CD14-positive monocyte (primary cell): ENCODE data around the gene DUOX2. TPM values are rescaled to one million over a fixed set of nuclear protein-coding genes. Genes with fewer than 3 reads are reported as not detected.

Source experiments
- DNase-seq, 3 donors: peaks; one replicate each; pipeline ENCODE4 v3.0.0-alpha.2; 2011 to 2022
- H2AFZ ChIP-seq: 2 replicates; pipeline ENCODE4 v1.6.0; 2012; ENCODE audit warnings: mild to moderate bottlenecking, low read depth, low read length, inconsistent platforms; ENCODE audit not compliant: insufficient read depth, poor library complexity, severe bottlenecking
- H3K27ac ChIP-seq, 2 donors: 1 replicate in 1 of 2; 2 replicates in 1 of 2; pipeline ENCODE4 v1.5.1; 2012 to 2013; ENCODE audit warnings: low read length in 2 of 2, control low read depth in 1 of 2, inconsistent platforms in 1 of 2, low read depth in 1 of 2, mild to moderate bottlenecking in 1 of 2
- H3K27me3 ChIP-seq, 2 donors: one replicate each; pipeline versions ENCODE4 v1.6.0 to v1.6.1; 2011 to 2013; ENCODE audit warnings: low read length in 2 of 2; ENCODE audit not compliant: control insufficient read depth in 2 of 2, insufficient read depth in 2 of 2
- H3K36me3 ChIP-seq, 2 donors: replicated peaks in 1 of 2; 1 replicate in 1 of 2; 2 replicates in 1 of 2; pipeline versions ENCODE4 v1.5.1 to v1.6.1; 2012 to 2013; ENCODE audit warnings: low read length in 2 of 2, control low read depth in 1 of 2, inconsistent platforms in 1 of 2, mild to moderate bottlenecking in 1 of 2; ENCODE audit not compliant: insufficient read depth in 2 of 2, control insufficient read depth in 1 of 2
- H3K4me1 ChIP-seq, 2 donors: 1 replicate in 1 of 2; 2 replicates in 1 of 2; pipeline versions ENCODE4 v1.5.1 to v1.6.1; 2012 to 2013; ENCODE audit warnings: low read length in 2 of 2, control low read depth in 1 of 2, inconsistent platforms in 1 of 2, mild to moderate bottlenecking in 1 of 2, moderate library complexity in 1 of 2; ENCODE audit not compliant: insufficient read depth in 2 of 2, control insufficient read depth in 1 of 2
- H3K4me2 ChIP-seq: replicated peaks from 2 replicates; pipeline ENCODE3; 2012; ENCODE audit warnings: low read length, moderate library complexity, mild to moderate bottlenecking; ENCODE audit not compliant: poor library complexity, severe bottlenecking; ENCODE audit errors: extremely low read depth
- H3K4me3 ChIP-seq, 3 experiments: fragments of 200-600 bp in 1 of 3; sonication (generic) in 1 of 3; replicated peaks in 1 of 3; 1 replicate in 2 of 3; 2 replicates in 1 of 3; pipeline ENCODE4 v1.5.1; 2011 to 2013; ENCODE audit warnings: low read length in 3 of 3, mild to moderate bottlenecking in 3 of 3, control low read depth in 2 of 3, low read depth in 2 of 3, inconsistent platforms in 1 of 3, moderate library complexity in 1 of 3
- H3K79me2 ChIP-seq: 2 replicates; pipeline ENCODE4 v1.6.0; 2012; ENCODE audit warnings: mild to moderate bottlenecking, control low read depth, inconsistent platforms, low read length, moderate library complexity; ENCODE audit not compliant: insufficient read depth
- H3K9ac ChIP-seq: 2 replicates; pipeline ENCODE4 v1.6.0; 2017; ENCODE audit warnings: low read length, mild to moderate bottlenecking; ENCODE audit not compliant: insufficient read depth, poor library complexity, severe bottlenecking
- H3K9me3 ChIP-seq, 2 donors: replicated peaks in 1 of 2; 1 replicate in 1 of 2; 2 replicates in 1 of 2; pipeline versions ENCODE4 v1.5.1 to v1.6.1; 2012 to 2013; ENCODE audit warnings: low read length in 2 of 2, control low read depth in 1 of 2; ENCODE audit not compliant: control insufficient read depth in 1 of 2, insufficient read depth in 1 of 2
- H4K20me1 ChIP-seq: 2 replicates; pipeline ENCODE4 v1.6.0; 2012; ENCODE audit warnings: mild to moderate bottlenecking, low read length, control low read depth, moderate library complexity; ENCODE audit not compliant: insufficient read depth
- H3K27ac Mint-ChIP-seq, 7 donors: one replicate each; pipeline ENCODE4 v1.8.0; 2020; ENCODE audit warnings: mild to moderate bottlenecking in 7 of 7, mixed read lengths in 7 of 7, moderate library complexity in 6 of 7, inconsistent platforms in 2 of 7
- H3K27me3 Mint-ChIP-seq, 3 donors: one replicate each; pipeline ENCODE4 v1.8.0; 2021 to 2022; ENCODE audit warnings: low read depth in 3 of 3, mild to moderate bottlenecking in 3 of 3, mixed read lengths in 3 of 3, moderate library complexity in 3 of 3, inconsistent platforms in 1 of 3
- H3K36me3 Mint-ChIP-seq, 2 donors: one replicate each; pipeline ENCODE4 v1.8.0; 2020; ENCODE audit warnings: mixed read lengths in 2 of 2, inconsistent platforms in 1 of 2, mild to moderate bottlenecking in 1 of 2
- H3K4me1 Mint-ChIP-seq: one replicate; pipeline ENCODE4 v1.8.0; 2020; ENCODE audit warnings: mild to moderate bottlenecking, mixed read lengths
- H3K4me3 Mint-ChIP-seq, 2 donors: one replicate each; pipeline ENCODE4 v1.8.0; 2020; ENCODE audit warnings: mild to moderate bottlenecking in 2 of 2, mixed read lengths in 2 of 2, moderate library complexity in 1 of 2
- H3K9me3 Mint-ChIP-seq, 7 donors: one replicate each; pipeline ENCODE4 v1.8.0; 2020 to 2022; ENCODE audit warnings: mixed read lengths in 7 of 7, mild to moderate bottlenecking in 6 of 7, moderate library complexity in 6 of 7, inconsistent platforms in 2 of 7
- CTCF ChIP-seq: fragments of 200-600 bp; IDR thresholded peaks from one replicate; pipeline ENCODE4 v1.8.0; 2022; ENCODE audit warnings: antibody characterized with exemption, mild to moderate bottlenecking
- WGBS: methylation state at CpG from one replicate; pipeline ENCODE4 v1.1.5; 2013; ENCODE audit warnings: missing lambda C conversion rate; ENCODE audit not compliant: insufficient coverage; 5-methylcytosine and 5-hydroxymethylcytosine counted together
- intact Hi-C, 2 donors: fragments of 100-400 bp; cut with micrococcal nuclease; formaldehyde crosslinking; loops; one replicate each; pipeline versions ENCODE4 v1.15.0 to v1.15.1; 2023
- polyA plus RNA-seq, 3 donors: library from polyadenylated mRNA; depleted of rRNA in 1 of 3; unstranded in 2 of 3; stranded (reverse) in 1 of 3; fragments of 300-500 nt in 2 of 3; fragments of >200 nt in 1 of 3; fragmentation: Illumina TruSeq in 2 of 3; gene quantifications; 1 replicate in 2 of 3; 2 replicates in 1 of 3; pipeline ENCODE4 v1.2.3, GENCODE V29; 2012 to 2021

Gene DUOX2
- polyA plus RNA-seq, 3 donors: 0.01 TPM; not detected in 2

- Histone ChIP-seq H3K36me3 (no peaks in the 10 kb centered on the region), H3K9ac (no peak overlapping the region), H3K4me1 (peaks cover 14 to 31% of the 10 kb centered on the region in 2 donors), H3K4me3 (no peak overlapping the region), H3K79me2 (no peaks in the 10 kb centered on the region), H2AFZ (no peak overlapping the region), H3K27me3 (peaks cover 38 to 46% of the 10 kb centered on the region in 2 donors), H3K27ac (no peak overlapping the region), H4K20me1 (no peaks in the 10 kb centered on the region), H3K9me3 (peaks cover 5 to 35% of the 10 kb centered on the region in 2 donors), H3K4me2 (no peak overlapping the region)
- no peak for TF ChIP-seq CTCF
- Mint-ChIP-seq H3K4me1 (peaks cover 32% of the 10 kb centered on the region), H3K9me3 (peaks cover 0 to 13% (median 9%) of the 10 kb centered on the region in 7 donors), H3K27me3 (peaks cover 42 to 62% (median 56%) of the 10 kb centered on the region in 3 donors), H3K36me3 (peaks cover 0 to 9% of the 10 kb centered on the region in 2 donors), H3K4me3 (no peak overlapping the region), H3K27ac (peak overlapping the region in 1 of 7 donors; percentile 5)
- DNase-seq: no peak
- WGBS: 100% methylated on average over 3 of the region's 5 CpGs
- intact Hi-C loops: no loop called here
Measured at GRCh38 chr15:45118996-45119395, 5.0 kb upstream of the DUOX2 start.

GRCh38 chr15:45118131-45118588 lies 4.2 kb upstream of the DUOX2 start:
- peaks cover 5 to 44% of the 10 kb centered on the region in 2 donors for H3K9me3 ChIP-seq
- DNase-seq: peak; percentile 74 to 82 (median 79)
- Mint-ChIP-seq H3K9me3 (peaks cover 0 to 17% (median 9%) of the 10 kb centered on the region in 7 donors), H3K4me3 (peak overlapping the region; percentile 68 to 94), H3K4me1 (peaks cover 39% of the 10 kb centered on the region), H3K27me3 (peaks cover 51 to 70% (median 60%) of the 10 kb centered on the region in 3 donors), H3K27ac (peak overlapping the region in 2 of 7 donors; percentile 11 to 35), H3K36me3 (peaks cover 0 to 10% of the 10 kb centered on the region in 2 donors)
- H3K79me2 ChIP-seq: no peaks in the 10 kb centered on the region
- TF ChIP-seq CTCF: peak; percentile 100
- WGBS: 0% methylated on average over 10 of the region's 14 CpGs
- no peaks in the 10 kb centered on the region for H4K20me1 ChIP-seq
- H3K4me2 ChIP-seq: peak overlapping the region; percentile 67
- peak overlapping the region in 1 of 3 experiments; percentile 54 for H3K4me3 ChIP-seq
- no peaks in the 10 kb centered on the region for H3K36me3 ChIP-seq
- no peak overlapping the region for H3K27ac ChIP-seq
- H3K27me3 ChIP-seq: peaks cover 43 to 49% of the 10 kb centered on the region in 2 donors
- H3K9ac ChIP-seq: no peak overlapping the region
- H2AFZ ChIP-seq: peak overlapping the region; percentile 53
- intact Hi-C loops: no loop called here
- H3K4me1 ChIP-seq: peaks cover 15 to 34% of the 10 kb centered on the region in 2 donors
